HEK293 (cell line): Measurements from ENCODE around the gene TMIGD2.
"Not testable (repeated sequence)": the region's sequence is repeated elsewhere in the genome, so short reads cannot be mapped to it uniquely, and the experiment has no call there.

Source experiments
- CTCF ChIA-PET: fragments of 350-600 bp; formaldehyde crosslinking; extraction: SDS; loops from one replicate; lab custom pipeline; 2021; ENCODE audit warnings: antibody characterized with exemption; lab: Yijun Ruan, JAX
- POLR2A ChIA-PET: fragments of 300-600 bp; formaldehyde crosslinking; extraction: SDS; loops from one replicate; lab custom pipeline; 2020; ENCODE audit warnings: antibody characterized with exemption, inconsistent platforms; lab: Yijun Ruan, JAX
- H3K27ac ChIP-seq: fragments of 200-500 bp; sonication (Bioruptor generic); 2 replicates; pipeline ENCODE4 v1.5.1; 2014; ENCODE audit warnings: low read depth, low read length, control low read depth, inconsistent platforms; ENCODE audit errors: extremely low read depth
- H3K36me3 ChIP-seq, 2 experiments: fragments of 200-500 bp in 1 of 2; sonication (Bioruptor generic) in 1 of 2; 1 replicate in 1 of 2; 2 replicates in 1 of 2; pipeline ENCODE4 v1.5.1; 2014 to 2017; ENCODE audit warnings: inconsistent platforms in 2 of 2, low read length in 2 of 2; ENCODE audit not compliant: control insufficient read depth in 2 of 2, insufficient read depth in 1 of 2
- H3K4me1 ChIP-seq: fragments of 200-500 bp; sonication (Bioruptor generic); 2 replicates; pipeline ENCODE4 v1.5.1; 2014; ENCODE audit warnings: mild to moderate bottlenecking, low read length, inconsistent platforms; ENCODE audit not compliant: control insufficient read depth, insufficient read depth
- H3K4me3 ChIP-seq: 2 replicates; pipeline ENCODE4 v1.5.1; 2011; ENCODE audit warnings: low read depth, mild to moderate bottlenecking, control low read depth, low read length, moderate library complexity
- H3K9me3 ChIP-seq: fragments of 200-500 bp; sonication (Bioruptor generic); 2 replicates; pipeline ENCODE4 v1.5.1; 2014; ENCODE audit warnings: low read depth, low read length, inconsistent platforms; ENCODE audit not compliant: control insufficient read depth, insufficient read depth
- FEZF1 ChIP-seq: fragments of 450-650 bp; formaldehyde crosslinking; IDR thresholded peaks from 2 replicates; pipeline ENCODE4 v1.5.1; 2016; ENCODE audit warnings: missing biosample characterization, missing genetic modification characterization
- GLI2 ChIP-seq: fragments of 450-650 bp; formaldehyde crosslinking; IDR thresholded peaks from 2 replicates; pipeline ENCODE4; 2017; ENCODE audit warnings: missing biosample characterization, missing genetic modification characterization, low read depth, borderline replicate concordance
- GLIS2 ChIP-seq: fragments of 450-650 bp; formaldehyde crosslinking; IDR thresholded peaks from 2 replicates; pipeline ENCODE4 v1.5.1; 2016; ENCODE audit warnings: missing biosample characterization, missing genetic modification characterization
- MEIS1 ChIP-seq: sonication (generic); formaldehyde crosslinking; IDR thresholded peaks from 2 replicates; pipeline ENCODE4 v1.8.1; 2022; ENCODE audit warnings: missing genetic modification reagents, mild to moderate bottlenecking, borderline replicate concordance
- PRDM10 ChIP-seq: fragments of 450-650 bp; formaldehyde crosslinking; IDR thresholded peaks from 2 replicates; pipeline ENCODE4 v1.5.1; 2016; ENCODE audit warnings: missing biosample characterization, missing genetic modification characterization
- ZBTB7A ChIP-seq: fragments of 450-650 bp; formaldehyde crosslinking; IDR thresholded peaks from 2 replicates; pipeline ENCODE4 v1.5.1; 2016; ENCODE audit warnings: low read depth, missing biosample characterization, missing genetic modification characterization
- ZFHX2 ChIP-seq: fragments of 450-650 bp; formaldehyde crosslinking; conservative IDR thresholded peaks from 2 replicates; pipeline ENCODE4 v1.5.1; 2016; ENCODE audit warnings: missing biosample characterization, missing genetic modification characterization
- ZNF10 ChIP-seq: fragments of 450-650 bp; formaldehyde crosslinking; IDR thresholded peaks from 2 replicates; pipeline ENCODE4 v1.5.1; 2017; ENCODE audit warnings: missing biosample characterization, missing genetic modification characterization
- ZNF16 ChIP-seq: fragments of 450-650 bp; formaldehyde crosslinking; IDR thresholded peaks from 2 replicates; pipeline ENCODE4 v1.5.1; 2016; ENCODE audit warnings: low read depth, missing biosample characterization, missing genetic modification characterization
- ZNF175 ChIP-seq: fragments of 450-650 bp; formaldehyde crosslinking; IDR thresholded peaks from 2 replicates; pipeline ENCODE4 v1.5.1; 2016; ENCODE audit warnings: missing biosample characterization, missing genetic modification characterization
- ZNF184 ChIP-seq: fragments of 450-650 bp; IDR thresholded peaks from 2 replicates; pipeline ENCODE4 v1.5.1; 2018; ENCODE audit warnings: missing biosample characterization, mild to moderate bottlenecking, missing genetic modification characterization
- ZNF561 ChIP-seq: fragments of 450-650 bp; IDR thresholded peaks from 2 replicates; pipeline ENCODE4 v1.5.1; 2018; ENCODE audit warnings: missing biosample characterization, missing genetic modification characterization, borderline replicate concordance
- ZNF623 ChIP-seq: fragments of 450-650 bp; formaldehyde crosslinking; IDR thresholded peaks from 2 replicates; pipeline ENCODE4 v1.5.1; 2016; ENCODE audit warnings: missing biosample characterization, missing genetic modification characterization
- ZNF670 ChIP-seq: fragments of 450-650 bp; formaldehyde crosslinking; IDR thresholded peaks from 2 replicates; pipeline ENCODE4 v1.5.1; 2016; ENCODE audit warnings: missing biosample characterization, missing genetic modification characterization, low read depth
- ZNF747 ChIP-seq: fragments of 450-650 bp; formaldehyde crosslinking; IDR thresholded peaks from 2 replicates; pipeline ENCODE4 v1.5.1; 2016; ENCODE audit warnings: missing biosample characterization, missing genetic modification characterization
- TF ChIP-seq, protein P1 (sequence below): fragments of 450-650 bp; formaldehyde crosslinking; IDR thresholded peaks from 2 replicates; pipeline ENCODE4 v1.5.1; 2016; ENCODE audit warnings: missing biosample characterization, missing genetic modification characterization
- TF ChIP-seq, protein P2 (sequence below): fragments of 450-650 bp; formaldehyde crosslinking; IDR thresholded peaks from 2 replicates; pipeline ENCODE4 v1.5.1; 2016; ENCODE audit warnings: missing biosample characterization, missing genetic modification characterization
- TF ChIP-seq, protein P3 (sequence below): fragments of 450-650 bp; formaldehyde crosslinking; IDR thresholded peaks from 2 replicates; pipeline ENCODE4 v1.5.1; 2016; ENCODE audit warnings: missing biosample characterization, missing genetic modification characterization, borderline replicate concordance

The TMIGD2 gene

DNA sequence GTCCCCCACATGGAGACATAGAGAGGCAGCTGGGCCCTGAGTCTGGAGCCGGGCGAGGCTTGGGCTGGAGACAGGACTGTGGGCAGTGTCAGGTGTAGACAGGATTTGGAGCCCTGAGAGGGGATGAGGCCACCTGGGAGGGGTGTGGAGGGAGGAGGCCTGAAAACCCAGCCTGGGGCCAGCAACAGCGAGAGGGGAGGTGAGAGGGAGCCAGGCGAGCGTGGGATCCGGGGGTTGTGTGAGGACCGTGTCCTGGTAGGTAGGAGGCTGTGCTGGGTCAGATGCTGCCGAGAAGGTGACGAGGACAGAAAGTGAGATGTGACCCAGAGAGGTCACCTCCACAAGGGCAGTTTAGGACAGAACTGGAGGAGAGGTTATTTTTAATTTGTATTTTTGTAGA is 48.5 kb upstream of the TMIGD2 start:
- Histone ChIP-seq H3K27ac (no peak overlapping the region), H3K36me3 (peaks cover 12 to 39% of the 10 kb centered on the region in 2 experiments; a peak in 2 of 3 replicates), H3K9me3 (no peaks in the 10 kb centered on the region), H3K4me1 (no peaks in the 10 kb centered on the region), H3K4me3 (no peak overlapping the region)
- CTCF ChIA-PET, result interaction anchor here (5.0 kb wide), 1 partner anchor 83 kb away, joined by 92 read pairs; no protein-coding TSS in a partner anchor
- POLR2A ChIA-PET, result no interaction called here
- TF ChIP-seq GLI2 (no peak), ZNF175 (tag by site-specific recombination) (no peak), PRDM10 (tag by site-specific recombination) (peak; percentile 39; the same call in 1 of the 2 replicates), ZNF670 (tag by site-specific recombination) (no peak), ZNF10 (no peak), ZBTB7A (no peak)
- TF ChIP-seq, protein P1, sequence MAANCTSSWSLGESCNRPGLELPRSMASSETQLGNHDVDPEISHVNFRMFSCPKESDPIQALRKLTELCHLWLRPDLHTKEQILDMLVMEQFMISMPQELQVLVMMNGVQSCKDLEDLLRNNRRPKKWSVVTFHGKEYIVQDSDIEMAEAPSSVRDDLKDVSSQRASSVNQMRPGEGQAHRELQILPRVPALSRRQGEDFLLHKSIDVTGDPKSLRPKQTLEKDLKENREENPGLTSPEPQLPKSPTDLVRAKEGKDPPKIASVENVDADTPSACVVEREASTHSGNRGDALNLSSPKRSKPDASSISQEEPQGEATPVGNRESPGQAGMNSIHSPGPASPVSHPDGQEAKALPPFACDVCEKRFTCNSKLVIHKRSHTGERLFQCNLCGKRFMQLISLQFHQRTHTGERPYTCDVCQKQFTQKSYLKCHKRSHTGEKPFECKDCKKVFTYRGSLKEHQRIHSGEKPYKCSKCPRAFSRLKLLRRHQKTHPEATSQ (tag by site-specific recombination), result no peak

DNA sequence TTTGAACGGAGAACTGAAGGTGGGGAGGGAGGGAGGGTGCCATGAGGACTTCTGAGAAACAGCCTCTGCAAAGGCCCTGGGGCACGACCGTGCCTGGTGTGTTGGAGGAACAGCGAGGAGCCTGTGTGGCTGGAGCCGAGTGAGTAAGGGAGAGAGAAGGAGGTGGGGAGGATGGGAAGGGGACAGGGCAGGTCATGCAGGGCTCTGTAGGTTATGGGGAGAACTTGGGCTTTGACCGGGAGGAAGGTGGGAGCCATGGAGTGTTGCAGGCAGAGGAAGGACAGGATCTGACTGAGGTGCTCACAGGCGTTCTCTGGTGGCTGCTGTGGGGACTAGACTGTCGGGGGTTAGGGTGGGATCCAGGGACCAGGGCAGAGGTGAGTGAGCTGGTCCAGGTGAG is 47.9 kb upstream of the TMIGD2 start:
- no peaks in the 10 kb centered on the region for H3K9me3 ChIP-seq
- no peak overlapping the region for H3K27ac ChIP-seq
- CTCF ChIA-PET, result interaction anchor here (5.0 kb wide), 1 partner anchor 83 kb away, joined by 92 read pairs; no protein-coding TSS in a partner anchor
- H3K4me3 ChIP-seq, result no peak overlapping the region
- POLR2A ChIA-PET, result no interaction called here
- no peaks in the 10 kb centered on the region for H3K4me1 ChIP-seq
- TF ChIP-seq ZNF623 (tag by site-specific recombination) (peak; percentile 95), GLIS2 (no peak), ZNF16 (tag by site-specific recombination) (peak; percentile 97)
- TF ChIP-seq, all 188 proteins: peak for 2
- H3K36me3 ChIP-seq, result peaks cover 12 to 41% of the 10 kb centered on the region in 2 experiments; a peak in 2 of 3 replicates

- CTCF ChIA-PET, result interaction anchor here (0.6 kb wide), 2 partner anchors 28 to 81 kb away, joined by 3 read pairs; no protein-coding TSS in a partner anchor
- H3K9me3 ChIP-seq, H3K4me1 ChIP-seq, H3K4me3 ChIP-seq, POLR2A ChIA-PET, H3K27ac ChIP-seq: not testable (repeated sequence)
- H3K36me3 ChIP-seq, result peaks cover 12 to 37% of the 10 kb centered on the region in 2 experiments; a peak in 2 of 3 replicates
Measured at GRCh38 chr19:4349225-4349624, 47.0 kb upstream of the TMIGD2 start.

DNA sequence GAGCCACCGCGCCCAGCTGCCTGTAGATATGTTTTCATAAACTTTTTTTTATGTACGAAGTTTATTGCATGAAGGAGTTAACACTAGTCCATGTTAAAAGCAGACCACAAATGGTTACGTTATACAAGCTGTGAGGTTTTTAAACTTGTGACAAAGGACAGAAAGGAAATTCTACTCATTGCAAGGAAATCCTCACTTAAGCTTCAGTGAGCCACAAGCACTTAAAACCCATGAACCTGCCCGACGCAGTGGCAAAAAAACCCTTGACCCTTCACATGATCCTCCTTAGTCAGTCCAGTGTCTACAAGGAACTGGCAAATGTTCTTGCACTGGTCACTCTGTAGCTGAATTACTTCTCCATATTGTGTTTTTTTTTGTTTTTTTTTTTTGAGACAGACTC is 45.3 kb upstream of the TMIGD2 start:
- ChIA-PET CTCF (interaction anchor here (1.2 kb wide), 1 partner anchor 80 kb away, joined by 5 read pairs; no protein-coding TSS in a partner anchor), POLR2A (interaction anchor here (0.7 kb wide), 1 partner anchor 51 kb away, joined by 8 read pairs; no protein-coding TSS in a partner anchor)
- H3K27ac ChIP-seq, result no peak overlapping the region
- H3K4me3 ChIP-seq, result no peak overlapping the region
- no peaks in the 10 kb centered on the region for H3K4me1 ChIP-seq
- no peaks in the 10 kb centered on the region for H3K9me3 ChIP-seq
- peaks cover 12 to 28% of the 10 kb centered on the region in 2 experiments; a peak in 2 of 3 replicates for H3K36me3 ChIP-seq
- no peak for TF ChIP-seq FEZF1 (tag by site-specific recombination)
- no peak for TF ChIP-seq ZNF747 (tag by site-specific recombination)
- no peak for TF ChIP-seq ZFHX2
- TF ChIP-seq MEIS1 (CRISPR knock-in tag), result no peak
- TF ChIP-seq, protein P1 (tag by site-specific recombination), result no peak
- no peak for TF ChIP-seq ZNF184
- TF ChIP-seq, protein P2, sequence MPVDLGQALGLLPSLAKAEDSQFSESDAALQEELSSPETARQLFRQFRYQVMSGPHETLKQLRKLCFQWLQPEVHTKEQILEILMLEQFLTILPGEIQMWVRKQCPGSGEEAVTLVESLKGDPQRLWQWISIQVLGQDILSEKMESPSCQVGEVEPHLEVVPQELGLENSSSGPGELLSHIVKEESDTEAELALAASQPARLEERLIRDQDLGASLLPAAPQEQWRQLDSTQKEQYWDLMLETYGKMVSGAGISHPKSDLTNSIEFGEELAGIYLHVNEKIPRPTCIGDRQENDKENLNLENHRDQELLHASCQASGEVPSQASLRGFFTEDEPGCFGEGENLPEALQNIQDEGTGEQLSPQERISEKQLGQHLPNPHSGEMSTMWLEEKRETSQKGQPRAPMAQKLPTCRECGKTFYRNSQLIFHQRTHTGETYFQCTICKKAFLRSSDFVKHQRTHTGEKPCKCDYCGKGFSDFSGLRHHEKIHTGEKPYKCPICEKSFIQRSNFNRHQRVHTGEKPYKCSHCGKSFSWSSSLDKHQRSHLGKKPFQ (tag by site-specific recombination), result no peak
- no peak for TF ChIP-seq ZNF561 (tag by site-specific recombination)
- TF ChIP-seq, protein P3, sequence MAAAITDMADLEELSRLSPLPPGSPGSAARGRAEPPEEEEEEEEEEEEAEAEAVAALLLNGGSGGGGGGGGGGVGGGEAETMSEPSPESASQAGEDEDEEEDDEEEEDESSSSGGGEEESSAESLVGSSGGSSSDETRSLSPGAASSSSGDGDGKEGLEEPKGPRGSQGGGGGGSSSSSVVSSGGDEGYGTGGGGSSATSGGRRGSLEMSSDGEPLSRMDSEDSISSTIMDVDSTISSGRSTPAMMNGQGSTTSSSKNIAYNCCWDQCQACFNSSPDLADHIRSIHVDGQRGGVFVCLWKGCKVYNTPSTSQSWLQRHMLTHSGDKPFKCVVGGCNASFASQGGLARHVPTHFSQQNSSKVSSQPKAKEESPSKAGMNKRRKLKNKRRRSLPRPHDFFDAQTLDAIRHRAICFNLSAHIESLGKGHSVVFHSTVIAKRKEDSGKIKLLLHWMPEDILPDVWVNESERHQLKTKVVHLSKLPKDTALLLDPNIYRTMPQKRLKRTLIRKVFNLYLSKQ (tag by site-specific recombination), result no peak
